K562 (cell line): ENCODE data around the gene ZNF669. TPM values are rescaled to one million over a fixed set of nuclear protein-coding genes. Genes with fewer than 3 reads are reported as not detected.
"Not testable (repeated sequence)": the region's sequence is repeated elsewhere in the genome, so short reads cannot be mapped to it uniquely, and the experiment has no call there.

Experiments used
- ATAC-seq: fragments of 200-7000 bp; cut with Tn5 transposase; 3 replicates; pipeline ENCODE4 v1.9.1; 2020; ENCODE audit warnings: moderate library complexity
- BruUV-seq: library from RNA; stranded (reverse); fragments of 400-500 nt; replicated peaks from 2 replicates; lab custom pipeline; 2021; lab: Mats Ljungman, UMichigan
- CTCF ChIA-PET: fragments of 300-600 bp; formaldehyde crosslinking; extraction: SDS; loops from one replicate; lab custom pipeline; 2021; ENCODE audit warnings: low intra/inter-chr PET ratio; lab: Yijun Ruan, JAX
- POLR2A ChIA-PET: fragments of 300-600, 350-650 bp; sonication (Branson Sonifier 250); formaldehyde crosslinking; extraction: SDS; loops from one replicate; lab custom pipeline; 2021; ENCODE audit warnings: antibody characterized with exemption, inconsistent platforms; lab: Yijun Ruan, JAX
- DNase-seq, 4 experiments: peaks; one replicate each; pipeline versions ENCODE4 v3.0.0 to v3.0.0-alpha.2; 2011 to 2018; ENCODE audit warnings: low spot score in 3 of 4, mixed read lengths in 3 of 4; ENCODE audit errors: extremely low read depth in 1 of 4
- FAIRE-seq: peaks from 2 replicates; lab custom pipeline; 2011; peaks lifted over from hg19 to GRCh38; lab: Jason Lieb, UNC
- H2AFZ ChIP-seq: 2 replicates; pipeline ENCODE4 v1.6.0; 2011; ENCODE audit warnings: low read depth, low read length, control low read depth, inconsistent platforms
- H3K27ac ChIP-seq: fragments of 200-600 bp; 3 replicates; pipeline ENCODE4 v1.8.0; 2011; ENCODE audit warnings: low read depth, mild to moderate bottlenecking, control low read depth, inconsistent platforms, low read length, moderate library complexity, mixed read lengths; ENCODE audit errors: extremely low read depth
- H3K27me3 ChIP-seq, 2 experiments: fragments of 300-600 bp in 1 of 2; 2 replicates in 1 of 2; 3 replicates in 1 of 2; pipeline versions ENCODE4 v1.6.0 to v1.8.0; 2011; ENCODE audit warnings: inconsistent platforms in 2 of 2, low read length in 2 of 2, mild to moderate bottlenecking in 1 of 2, mixed read lengths in 1 of 2, moderate library complexity in 1 of 2; ENCODE audit not compliant: control insufficient read depth in 2 of 2, insufficient read depth in 2 of 2
- H3K36me3 ChIP-seq: fragments of 300-600 bp; 3 replicates; pipeline ENCODE4 v1.8.0; 2011; ENCODE audit warnings: mild to moderate bottlenecking, low read length, inconsistent platforms; ENCODE audit not compliant: control insufficient read depth, insufficient read depth
- H3K4me1 ChIP-seq, 2 experiments: fragments of 200-600 bp in 1 of 2; replicated peaks in 1 of 2; 2 replicates in 1 of 2; 3 replicates in 1 of 2; pipeline versions ENCODE4 v1.5.1 to v1.8.0; 2011; ENCODE audit warnings: inconsistent platforms in 2 of 2, low read length in 2 of 2, mild to moderate bottlenecking in 1 of 2, mixed read lengths in 1 of 2, moderate library complexity in 1 of 2; ENCODE audit not compliant: control insufficient read depth in 2 of 2, insufficient read depth in 2 of 2
- H3K4me2 ChIP-seq: 2 replicates; pipeline ENCODE4 v1.6.1; 2011; ENCODE audit warnings: low read length, control low read depth, inconsistent platforms, mixed read lengths; ENCODE audit not compliant: insufficient read depth
- H3K4me3 ChIP-seq: fragments of 200-600 bp; sonication (generic), shearing (Covaris generic); 2 replicates; pipeline ENCODE4 v1.5.1; 2016; ENCODE audit warnings: control low read depth, inconsistent platforms
- H3K79me2 ChIP-seq: fragments of 200-600 bp; 3 replicates; pipeline ENCODE4 v1.8.0; 2011; ENCODE audit warnings: low read length, inconsistent platforms; ENCODE audit not compliant: control insufficient read depth, insufficient read depth
- H3K9ac ChIP-seq, 2 experiments: 2 replicates each; pipeline versions ENCODE4 v1.6.0 to v1.6.1; 2011; ENCODE audit warnings: low read depth in 2 of 2, low read length in 2 of 2, control low read depth in 1 of 2, inconsistent platforms in 1 of 2, mild to moderate bottlenecking in 1 of 2, mixed read lengths in 1 of 2; ENCODE audit not compliant: insufficient read depth in 1 of 2
- H3K9me1 ChIP-seq: one replicate; pipeline ENCODE4 v1.6.0; 2011; ENCODE audit warnings: inconsistent platforms, mild to moderate bottlenecking, low read length, moderate library complexity; ENCODE audit not compliant: control insufficient read depth, insufficient read depth
- H3K9me3 ChIP-seq: replicated peaks from 2 replicates; pipeline ENCODE4 v1.5.1; 2011; ENCODE audit warnings: low read depth, low read length, inconsistent platforms; ENCODE audit not compliant: control insufficient read depth, insufficient read depth
- H4K20me1 ChIP-seq: replicated peaks from 2 replicates; pipeline ENCODE4 v1.6.1; 2011; ENCODE audit warnings: low read length, inconsistent platforms, mixed read lengths; ENCODE audit not compliant: control insufficient read depth, insufficient read depth
- CBFA2T2 ChIP-seq: fragments of 450-650 bp; conservative IDR thresholded peaks from 2 replicates; pipeline ENCODE4 v1.6.1; 2017; ENCODE audit warnings: mild to moderate bottlenecking
- CXXC5 ChIP-seq: fragments of 250-450 bp; sonication (Bioruptor Pico); IDR thresholded peaks from 2 replicates; pipeline ENCODE4 v1.8.0; 2022; ENCODE audit warnings: inconsistent platforms, mild to moderate bottlenecking, moderate library complexity
- HDAC1 ChIP-seq, 2 experiments: fragments of 450-650 bp; IDR thresholded peaks; 2 replicates each; pipeline ENCODE4 v1.6.1; 2016 to 2017; ENCODE audit warnings: inconsistent platforms in 1 of 2, mild to moderate bottlenecking in 1 of 2, moderate library complexity in 1 of 2
- KDM1A ChIP-seq, 2 experiments: fragments of 450-650 bp; IDR thresholded peaks; 2 replicates each; pipeline ENCODE4 v1.6.1; 2016; ENCODE audit warnings: mild to moderate bottlenecking in 2 of 2
- NCOR1 ChIP-seq: fragments of 450-650 bp; IDR thresholded peaks from 2 replicates; pipeline ENCODE4 v1.6.1; 2016; ENCODE audit warnings: mild to moderate bottlenecking, moderate library complexity
- NFIC ChIP-seq: fragments of 450-650 bp; IDR thresholded peaks from 2 replicates; pipeline ENCODE4 v1.6.1; 2017; ENCODE audit warnings: mild to moderate bottlenecking, inconsistent platforms
- NR4A1 ChIP-seq, 2 experiments: fragments of 250-450 bp in 1 of 2; fragments of 450-650 bp in 1 of 2; sonication (Bioruptor Pico) in 1 of 2; IDR thresholded peaks; 2 replicates each; pipeline versions ENCODE4 v1.4.0 to v1.6.1; 2016 to 2020; ENCODE audit warnings: mild to moderate bottlenecking in 2 of 2, missing compliant biosample characterization in 1 of 2, missing genetic modification characterization in 1 of 2, moderate library complexity in 1 of 2
- whole genome bisulfite sequencing: fragments of 100-300 bp; shearing (Covaris generic); methylation state at CpG from one replicate; pipeline ENCODE4 v1.1.6; 2016; ENCODE audit warnings: low coverage, mixed read lengths; ENCODE audit not compliant: insufficient coverage; ENCODE audit errors: missing lambda C conversion rate; 5-methylcytosine and 5-hydroxymethylcytosine counted together
- in situ Hi-C: fragments of 300-500 bp; cut with MboI; formaldehyde crosslinking; loops from 4 replicates; pipeline ENCODE4 v1.15.0; 2018; ENCODE audit warnings: inconsistent platforms, mixed read lengths
- intact Hi-C: fragments of 100-400 bp; cut with micrococcal nuclease; formaldehyde crosslinking; loops from 2 replicates; pipeline ENCODE4 v1.14.2; 2022
- polyA plus RNA-seq, 8 experiments: library from polyadenylated mRNA; depleted of rRNA in 4 of 8; stranded (reverse) in 5 of 8; unstranded in 3 of 8; fragments of >200 nt; fragmentation: Nextera tagmentation in 2 of 8; fragmentation: Illumina TruSeq in 1 of 8; extraction: Ambion mirVana in 2 of 8; extraction: Trizol in 1 of 8; gene quantifications; 2 replicates each; pipeline versions ENCODE4 v1.2.1 to v1.2.3, GENCODE V29; 2011 to 2014; ENCODE audit warnings: inconsistent platforms in 1 of 8, missing spikeins in 1 of 8
- total RNA-seq, 7 experiments: library from RNA; depleted of rRNA in 6 of 7; stranded (reverse); fragments of >200 nt in 6 of 7; fragmentation: Illumina TruSeq in 2 of 7; extraction: Trizol in 2 of 7; gene quantifications; 2 replicates each; pipeline versions ENCODE4 v1.2.1 to v1.2.3, GENCODE V29; 2011 to 2021; ENCODE audit warnings: low replicate concordance in 1 of 7
- TF ChIP-seq, protein P1 (sequence below), 2 experiments: fragments of 450-650 bp; IDR thresholded peaks; 2 replicates each; pipeline ENCODE4 v1.6.1; 2018; ENCODE audit warnings: mild to moderate bottlenecking in 2 of 2, low read depth in 1 of 2; ENCODE audit not compliant: partially characterized antibody in 2 of 2

The ZNF669 gene
- total and polyA plus RNA-seq, 9 of the 15 experiments (the other 6 are each of a cell fraction or from before 2014, with no cell fraction given), result 5.3 to 18.3 (median 10.2) TPM

DNA sequence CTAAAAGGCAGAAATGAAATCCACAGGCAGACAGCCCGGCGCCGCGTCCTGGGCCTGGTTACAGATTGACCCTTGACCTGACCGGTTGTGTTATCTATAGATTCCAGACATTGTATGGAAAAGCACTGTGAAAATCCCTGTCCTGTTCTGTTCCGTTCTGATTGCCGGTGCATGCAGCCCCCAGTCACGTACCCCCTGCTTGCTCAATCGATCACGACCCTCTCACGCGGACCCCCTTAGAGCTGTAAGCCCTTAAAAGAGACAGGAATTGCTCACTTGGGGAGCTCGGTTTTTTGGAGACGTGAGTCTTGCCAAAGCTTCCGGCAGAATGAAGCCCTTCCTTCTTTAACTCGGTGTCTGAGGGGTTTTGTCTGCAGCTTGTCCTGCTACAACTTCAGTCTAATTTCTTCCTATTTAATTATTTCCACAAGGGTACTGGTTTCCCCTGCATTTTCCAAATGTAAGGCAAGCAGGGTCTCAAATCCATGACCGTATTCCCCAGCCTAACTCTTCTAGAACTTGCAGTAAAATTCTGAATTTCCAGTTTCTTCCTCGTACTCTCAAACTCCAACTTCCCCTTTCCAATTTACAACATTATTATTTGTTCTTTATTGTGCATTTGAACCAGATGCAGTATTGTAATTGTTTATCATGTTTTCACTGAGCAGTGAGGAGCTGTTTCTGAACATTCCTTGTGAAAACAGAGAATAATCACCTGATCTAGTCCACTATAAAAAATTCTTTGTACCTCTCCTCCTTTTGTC lies 23.5 kb upstream of the ZNF669 start:
- DNase-seq; H3K4me1 ChIP-seq; H3K79me2 ChIP-seq; H2AFZ ChIP-seq; CTCF ChIA-PET; H3K27ac ChIP-seq; H3K9me3 ChIP-seq; H3K9me1 ChIP-seq; FAIRE-seq; H3K36me3 ChIP-seq; H3K27me3 ChIP-seq; H3K9ac ChIP-seq; intact Hi-C loops; H4K20me1 ChIP-seq; TF ChIP-seq NR4A1 (CRISPR knock-in tag; IDR thresholded peaks at IDR 0.05): not testable (repeated sequence)
- WGBS, result 21% methylated on average over 11 of the region's 18 CpGs
- peak overlapping the region; percentile 37; the same call in 1 of the 2 replicates for H3K4me2 ChIP-seq
- peak overlapping the region; percentile 30; the same call in 1 of the 2 replicates for H3K4me3 ChIP-seq
- in situ Hi-C loops, result loop anchor here (5.0 kb wide), 1 partner anchor 45 kb away; the partner anchor contains the start of gene ZNF124
- ATAC-seq, result peak; percentile 56
- TSS peak; percentile 93 for BruUV-seq
- POLR2A ChIA-PET, result interaction anchor here (0.7 to 1.0 kb wide), 2 partner anchors 41 to 196 kb away, joined by 3 to 5 read pairs; no protein-coding TSS in a partner anchor
- TF ChIP-seq NFIC, result peak; percentile 38; the same call in 1 of the 2 replicates
- peak; percentile 47; the same call in 1 of the 2 replicates for TF ChIP-seq NR4A1 (tag; IDR thresholded peaks at IDR 0.05)
- TF ChIP-seq, protein P1, sequence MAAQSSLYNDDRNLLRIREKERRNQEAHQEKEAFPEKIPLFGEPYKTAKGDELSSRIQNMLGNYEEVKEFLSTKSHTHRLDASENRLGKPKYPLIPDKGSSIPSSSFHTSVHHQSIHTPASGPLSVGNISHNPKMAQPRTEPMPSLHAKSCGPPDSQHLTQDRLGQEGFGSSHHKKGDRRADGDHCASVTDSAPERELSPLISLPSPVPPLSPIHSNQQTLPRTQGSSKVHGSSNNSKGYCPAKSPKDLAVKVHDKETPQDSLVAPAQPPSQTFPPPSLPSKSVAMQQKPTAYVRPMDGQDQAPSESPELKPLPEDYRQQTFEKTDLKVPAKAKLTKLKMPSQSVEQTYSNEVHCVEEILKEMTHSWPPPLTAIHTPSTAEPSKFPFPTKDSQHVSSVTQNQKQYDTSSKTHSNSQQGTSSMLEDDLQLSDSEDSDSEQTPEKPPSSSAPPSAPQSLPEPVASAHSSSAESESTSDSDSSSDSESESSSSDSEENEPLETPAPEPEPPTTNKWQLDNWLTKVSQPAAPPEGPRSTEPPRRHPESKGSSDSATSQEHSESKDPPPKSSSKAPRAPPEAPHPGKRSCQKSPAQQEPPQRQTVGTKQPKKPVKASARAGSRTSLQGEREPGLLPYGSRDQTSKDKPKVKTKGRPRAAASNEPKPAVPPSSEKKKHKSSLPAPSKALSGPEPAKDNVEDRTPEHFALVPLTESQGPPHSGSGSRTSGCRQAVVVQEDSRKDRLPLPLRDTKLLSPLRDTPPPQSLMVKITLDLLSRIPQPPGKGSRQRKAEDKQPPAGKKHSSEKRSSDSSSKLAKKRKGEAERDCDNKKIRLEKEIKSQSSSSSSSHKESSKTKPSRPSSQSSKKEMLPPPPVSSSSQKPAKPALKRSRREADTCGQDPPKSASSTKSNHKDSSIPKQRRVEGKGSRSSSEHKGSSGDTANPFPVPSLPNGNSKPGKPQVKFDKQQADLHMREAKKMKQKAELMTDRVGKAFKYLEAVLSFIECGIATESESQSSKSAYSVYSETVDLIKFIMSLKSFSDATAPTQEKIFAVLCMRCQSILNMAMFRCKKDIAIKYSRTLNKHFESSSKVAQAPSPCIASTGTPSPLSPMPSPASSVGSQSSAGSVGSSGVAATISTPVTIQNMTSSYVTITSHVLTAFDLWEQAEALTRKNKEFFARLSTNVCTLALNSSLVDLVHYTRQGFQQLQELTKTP (IDR thresholded peaks at IDR 0.05; ENCODE audit: low read depth in 1 of 2, partially characterized antibody in 2 of 2), result peak in 1 of 2 experiments; percentile 39
- TF ChIP-seq NCOR1, result peak; percentile 73
- TF ChIP-seq HDAC1 (IDR thresholded peaks at IDR 0.05), result peak in 1 of 2 experiments; percentile 86; a peak in 2 of 4 replicates
- peak; percentile 79 for TF ChIP-seq CBFA2T2
- TF ChIP-seq KDM1A (IDR thresholded peaks at IDR 0.05), result peak; percentile 97
- TF ChIP-seq CXXC5 (CRISPR knock-in tag), result peak; percentile 60
